NCI-H2029 (cell line): ENCODE data around the gene ECT2.
"Not testable (repeated sequence)": the region's sequence is repeated elsewhere in the genome, so short reads cannot be mapped to it uniquely, and the experiment has no call there.

Experiments
- DNase-seq: peaks from one replicate; lab custom pipeline; 2025; lab: John Stamatoyannopoulos, UW

Gene ECT2

GRCh38 chr3:172750368-172751174 lies at the start of gene ECT2:
Gene ECT2, plus strand, starts transcription at chr3:172750726. Its CDS starts 3,805 bp downstream, at chr3:172754531.
- DNase-seq: peak; percentile 99

GRCh38 chr3:172700936-172701455 lies 49.5 kb upstream of the ECT2 start:
- no peak for DNase-seq

DNA sequence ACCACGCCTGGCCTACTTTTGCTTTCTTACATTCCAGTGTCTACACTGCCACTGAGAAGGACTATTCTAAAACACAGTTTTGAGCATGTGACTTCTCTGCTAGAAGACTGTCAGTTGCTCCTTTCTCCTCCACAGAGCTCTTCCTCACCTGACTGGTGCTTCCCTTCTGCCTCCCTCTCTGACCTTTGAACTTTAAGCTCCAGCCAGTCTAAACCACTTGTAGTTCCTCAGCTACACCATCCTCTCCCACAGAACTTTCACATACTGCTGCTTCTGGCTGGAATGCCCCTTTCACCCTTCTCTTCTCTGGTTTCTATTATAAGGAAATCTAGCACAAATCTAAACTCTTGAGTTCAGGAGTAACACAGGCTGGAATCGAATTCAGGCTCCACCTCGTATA lies 48.8 kb upstream of the ECT2 start:
- no peak for DNase-seq

- no peak for DNase-seq
Observed at GRCh38 chr3:172702256-172702655, 48.3 kb upstream of the ECT2 start.

DNA sequence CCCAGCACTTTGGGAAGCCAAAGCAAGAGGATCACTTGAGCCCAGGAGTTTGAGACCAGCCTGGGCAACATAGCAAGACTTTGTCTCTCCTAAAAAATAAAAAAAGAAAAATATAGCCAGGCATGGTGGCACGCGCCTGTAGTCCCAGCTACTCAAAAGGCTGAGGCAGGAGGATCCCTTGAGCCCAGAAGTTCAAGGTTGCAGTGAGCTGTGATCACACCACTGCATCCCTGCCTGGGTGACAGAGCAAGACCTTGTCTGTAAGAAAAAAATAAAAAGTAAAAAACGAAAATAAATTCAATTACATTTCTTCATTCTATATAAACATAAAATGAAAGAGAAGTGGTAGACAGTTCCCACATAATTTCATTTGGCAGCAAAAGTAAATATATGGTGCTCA lies 47.8 kb upstream of the ECT2 start:
- DNase-seq: not testable (repeated sequence)

DNA sequence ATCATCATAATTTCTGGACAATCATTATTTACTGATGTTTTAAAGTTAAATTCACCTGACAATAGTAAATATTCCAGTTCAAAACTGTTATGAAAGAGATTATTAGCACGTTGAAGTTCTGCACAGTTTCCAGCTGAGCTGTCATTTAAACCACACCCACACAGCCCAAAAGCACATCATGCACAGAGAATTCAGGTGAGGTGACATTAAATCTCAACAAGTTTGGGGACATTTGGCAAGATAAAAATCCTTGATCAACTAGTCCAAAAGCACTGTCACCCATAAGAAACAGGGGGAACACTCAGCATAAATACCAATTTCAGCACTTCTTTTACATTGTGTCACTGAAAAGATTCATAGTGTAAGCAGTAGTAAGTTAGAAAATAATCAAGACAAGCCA lies 46.5 kb upstream of the ECT2 start:
- DNase-seq: no peak

DNA sequence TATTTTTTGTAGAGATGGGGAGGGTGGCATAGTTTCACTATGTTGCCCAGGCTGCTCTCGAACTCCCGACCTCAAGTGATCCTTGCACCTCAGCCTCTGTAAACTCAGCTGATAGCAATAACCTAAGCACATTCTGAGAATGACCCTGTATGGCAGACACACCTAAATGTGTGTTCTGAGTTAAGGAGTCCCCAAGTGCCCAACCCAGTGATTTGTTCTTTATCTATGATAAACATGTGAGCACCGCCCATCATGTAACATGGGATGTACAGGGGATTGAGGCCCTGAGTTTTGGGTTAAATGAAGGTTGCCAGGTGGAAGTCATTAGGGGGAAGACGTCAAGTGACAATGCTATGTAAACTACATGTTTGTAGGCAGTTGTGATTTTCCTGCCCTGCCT lies 45.4 kb upstream of the ECT2 start:
- no peak for DNase-seq

DNA sequence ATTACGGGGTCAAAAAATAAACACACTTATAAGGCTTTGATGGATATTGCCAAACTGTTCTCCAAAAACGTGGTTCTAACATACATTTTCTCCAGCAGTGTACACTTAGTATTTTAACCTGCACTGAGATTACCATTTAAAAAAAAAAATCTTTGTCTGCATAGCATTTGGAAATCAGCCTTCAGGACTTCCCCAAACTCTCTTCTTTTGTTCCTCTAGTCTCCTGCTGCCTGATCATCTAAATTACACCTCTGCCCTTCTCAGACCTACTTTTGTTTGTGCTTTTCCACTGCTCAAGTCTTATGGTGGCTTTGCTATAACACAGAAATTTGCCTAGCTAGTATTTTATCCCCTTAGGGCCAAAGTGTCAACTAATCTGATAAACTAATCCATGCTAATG lies 43.5 kb upstream of the ECT2 start:
- DNase-seq: no peak

GRCh38 chr3:172707967-172708366 lies 42.6 kb upstream of the ECT2 start:
- no peak for DNase-seq

GRCh38 chr3:172708921-172709773 lies 41.4 kb upstream of the ECT2 start:
- DNase-seq: no peak

DNA sequence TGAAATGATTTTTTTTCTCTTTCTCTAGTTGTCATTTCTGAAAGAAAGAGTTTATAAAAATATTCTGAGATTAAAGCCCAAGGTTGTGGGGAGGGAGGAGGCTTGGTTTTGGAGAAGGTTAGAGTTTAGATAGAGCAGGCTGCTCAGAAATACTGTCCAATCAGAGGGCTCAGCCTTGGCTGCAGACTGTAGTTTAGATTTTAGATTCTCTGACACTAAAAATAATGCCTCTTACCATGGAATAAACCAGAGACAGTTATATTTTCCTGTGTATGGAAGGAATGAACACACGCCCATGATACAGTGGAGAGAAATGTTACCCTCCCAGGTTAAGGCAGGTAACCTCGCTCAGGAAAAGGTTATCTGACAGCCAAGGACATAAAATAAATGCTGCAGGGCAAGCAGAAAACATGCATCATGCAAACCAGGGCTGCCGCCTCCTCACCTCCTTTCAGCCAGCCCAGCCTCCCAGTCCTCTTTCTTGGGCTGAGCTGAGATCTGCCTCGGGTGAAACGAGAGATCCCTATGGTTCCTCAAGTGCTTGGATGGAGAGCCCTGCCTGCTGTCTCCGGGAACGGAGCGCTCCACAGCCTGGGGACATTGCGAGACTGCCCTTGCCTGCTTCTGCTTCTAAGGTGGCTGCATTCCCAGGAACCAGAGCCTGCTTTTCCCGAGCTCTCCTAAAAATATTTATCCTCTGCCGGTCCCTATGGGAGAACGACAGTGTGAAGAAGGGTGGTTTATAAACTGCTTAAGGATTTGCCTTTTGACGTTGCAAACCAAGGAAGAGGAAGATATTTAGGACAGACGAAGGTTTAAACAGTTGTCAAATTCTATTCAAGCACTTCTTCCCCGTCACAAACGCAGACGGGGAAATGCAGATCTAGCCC lies 40.5 kb upstream of the ECT2 start:
- peak; percentile 16 for DNase-seq

DNA sequence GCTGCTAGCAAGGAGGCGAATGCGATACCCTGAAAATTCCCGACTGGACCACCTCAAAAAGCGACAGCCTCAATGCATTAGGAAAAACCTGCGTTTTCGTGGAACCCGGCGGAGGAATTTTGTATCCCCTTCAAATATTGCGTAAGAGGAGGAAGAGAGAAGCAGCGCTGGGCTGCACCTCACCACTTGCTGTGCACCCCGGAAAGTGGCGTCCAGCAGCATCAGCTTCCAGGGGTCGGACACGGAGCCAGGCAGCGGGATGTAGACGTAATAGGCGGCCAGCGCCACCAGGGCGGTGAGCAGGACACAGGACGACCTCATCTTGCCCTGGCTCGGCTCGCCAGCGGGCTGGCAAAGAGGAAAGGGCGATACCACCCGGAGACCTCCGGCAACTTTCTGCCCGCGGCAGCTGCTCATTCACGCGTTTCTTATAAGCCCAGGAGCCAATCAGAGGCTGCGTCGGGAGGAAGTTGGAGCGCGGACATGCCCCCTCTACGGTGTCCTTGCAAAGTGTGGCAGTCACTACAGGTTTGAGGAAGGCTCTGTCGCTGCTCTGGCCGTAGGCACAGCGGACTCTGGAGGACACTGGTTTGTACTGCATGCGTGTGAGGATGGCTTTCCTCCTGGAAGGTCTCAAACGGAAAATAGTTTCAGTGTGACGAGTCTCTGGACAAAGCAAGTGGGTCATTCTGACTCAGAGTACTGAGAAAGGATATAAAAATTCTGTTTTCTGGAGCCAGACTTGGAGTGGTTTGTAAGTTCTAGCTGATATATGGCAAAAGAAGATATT lies 39.7 kb upstream of the ECT2 start, which contains the start of gene NCEH1:
TSS of gene NCEH1 (minus strand) at position 404 of the 790 bp plus-strand sequence. CDS start at position 321, 83 bp downstream.
- DNase-seq: peak; percentile 79

- no peak for DNase-seq
Observed at GRCh38 chr3:172711454-172711795, 39.1 kb upstream of the ECT2 start.

DNA sequence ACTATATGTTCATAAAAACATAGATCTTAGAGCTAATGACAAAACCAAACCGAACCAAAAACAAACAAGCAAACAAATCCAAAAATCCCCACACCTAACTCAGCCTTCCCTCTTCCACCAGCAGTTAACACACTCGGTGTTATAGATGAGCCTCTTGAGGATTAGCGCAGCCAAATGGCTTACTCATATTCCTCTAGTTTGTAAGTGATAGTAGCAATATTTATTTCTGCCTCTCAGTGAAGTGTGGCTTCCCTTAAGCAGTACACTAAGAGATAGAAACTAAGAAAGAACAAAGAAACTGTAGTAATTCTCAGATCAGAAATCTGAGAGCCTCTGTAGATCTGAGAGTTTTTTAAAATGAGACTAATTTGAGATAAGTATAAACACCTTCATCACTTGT lies 37.2 kb upstream of the ECT2 start:
- DNase-seq: no peak

GRCh38 chr3:172716476-172716875 lies 34.0 kb upstream of the ECT2 start:
- DNase-seq: no peak

GRCh38 chr3:172717493-172718088 lies 32.9 kb upstream of the ECT2 start:
- DNase-seq: no peak

- not testable (repeated sequence) for DNase-seq
Observed at GRCh38 chr3:172722536-172723040, 27.9 kb upstream of the ECT2 start.

DNA sequence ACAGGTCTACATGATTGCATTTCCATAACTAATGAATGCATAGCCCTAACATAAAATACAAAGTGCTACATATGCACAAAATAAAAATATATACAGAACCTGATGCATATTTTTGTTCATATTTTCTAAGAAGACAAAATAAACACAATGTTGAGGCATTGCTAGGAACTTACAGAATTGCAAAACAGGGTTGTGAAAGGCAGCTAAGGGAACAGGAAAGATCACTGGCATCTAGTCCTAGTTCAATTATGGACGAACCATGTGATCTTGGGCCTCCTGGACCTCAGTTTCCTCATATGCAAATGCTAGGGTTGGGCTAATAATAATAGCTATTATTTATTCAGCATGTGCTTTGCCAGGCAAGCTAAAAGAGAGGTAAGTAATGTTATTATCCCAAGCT lies 24.1 kb upstream of the ECT2 start:
- DNase-seq: no peak

DNA sequence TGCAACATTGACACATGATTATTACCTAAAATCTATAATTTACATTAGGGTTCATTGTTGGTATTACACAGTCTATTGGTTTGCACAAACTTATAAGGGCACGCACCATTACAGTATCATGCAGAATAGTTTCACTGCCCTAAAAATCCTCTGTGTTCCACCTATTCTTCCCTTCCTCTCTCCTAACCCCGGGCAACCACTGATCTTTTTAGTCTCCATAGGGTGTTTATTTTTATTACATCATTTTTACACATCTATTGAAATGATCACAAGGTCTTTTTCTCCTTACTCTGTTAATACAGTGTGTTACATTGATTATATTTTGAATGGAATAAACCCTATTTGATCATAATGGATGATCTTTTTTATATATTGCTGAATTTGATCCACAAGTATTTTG lies 15.5 kb upstream of the ECT2 start:
- DNase-seq: no peak

GRCh38 chr3:172739462-172739861 lies 11.1 kb upstream of the ECT2 start:
- DNase-seq: no peak
